ENCODE results near the gene NEBL. TPM values are rescaled to one million over a fixed set of nuclear protein-coding genes. Genes with fewer than 3 reads are reported as not detected.

Gene NEBL
- total RNA-seq, 1 donor from 2014 or later, result 18.7 TPM

DNA sequence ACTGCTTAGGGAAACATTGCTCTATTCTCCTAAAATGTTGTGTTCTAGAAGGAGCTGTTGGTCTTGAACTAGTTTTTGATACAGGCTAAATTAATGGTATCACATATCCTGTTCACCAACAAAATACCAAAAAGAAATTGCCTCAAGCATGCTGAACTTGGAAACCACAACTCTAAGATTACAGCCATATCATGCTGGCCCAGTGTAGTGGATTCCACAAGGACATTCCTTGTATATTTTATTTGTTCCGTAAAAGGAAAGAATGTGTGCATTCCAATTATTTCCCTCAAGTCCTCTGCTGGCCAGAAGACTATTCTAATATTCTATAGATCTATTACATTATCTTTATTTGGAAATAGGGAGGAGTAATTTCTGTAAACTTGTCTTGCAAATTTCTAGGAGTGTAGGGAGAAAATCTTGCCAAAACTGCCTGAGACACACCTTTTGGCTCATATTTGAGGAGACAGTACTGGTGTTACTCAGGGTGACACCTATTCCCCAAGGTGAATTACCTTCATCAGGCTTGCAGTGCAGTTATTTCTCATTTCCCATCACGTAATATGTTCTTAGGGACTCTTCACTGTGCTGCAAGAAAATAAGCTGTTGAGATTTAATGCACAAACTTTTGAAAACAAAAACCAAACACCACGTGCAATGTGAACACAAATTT lies 1.9 kb upstream of the NEBL start:
- H3K4me3 ChIP-seq (ENCODE audit: low read depth, low read length), result no peak overlapping the region
- no peaks in the 10 kb centered on the region for H3K27me3 ChIP-seq (ENCODE audit: control insufficient read depth, insufficient read depth, low read length)
- H3K36me3 ChIP-seq (ENCODE audit: control insufficient read depth, insufficient read depth, low read length), result no peaks in the 10 kb centered on the region
- FAIRE-seq (no peak), DNase-seq (ENCODE audit: low read depth) (peak; percentile 16)
- no peak for TF ChIP-seq CTCF (IDR thresholded peaks at IDR 0.05; ENCODE audit: insufficient read depth, low read length, severe bottlenecking)

- no peak for DNase-seq (ENCODE audit: low read depth)
- Histone ChIP-seq H3K36me3 (ENCODE audit: control insufficient read depth, insufficient read depth, low read length) (no peaks in the 10 kb centered on the region), H3K4me3 (ENCODE audit: low read depth, low read length) (no peak overlapping the region), H3K27me3 (ENCODE audit: control insufficient read depth, insufficient read depth, low read length) (no peaks in the 10 kb centered on the region)
- TF ChIP-seq CTCF (IDR thresholded peaks at IDR 0.05; ENCODE audit: insufficient read depth, low read length, severe bottlenecking), result no peak
- no peak for FAIRE-seq
Measured at GRCh38 chr10:20893297-20893696, 3.8 kb downstream of the NEBL start.

GRCh38 chr10:20892796-20893195 lies 4.3 kb downstream of the NEBL start:
- DNase-seq (ENCODE audit: low read depth), result no peak
- no peak overlapping the region for H3K4me3 ChIP-seq (ENCODE audit: low read depth, low read length)
- H3K27me3 ChIP-seq (ENCODE audit: control insufficient read depth, insufficient read depth, low read length), result no peaks in the 10 kb centered on the region
- FAIRE-seq, result no peak
- H3K36me3 ChIP-seq (ENCODE audit: control insufficient read depth, insufficient read depth, low read length), result no peaks in the 10 kb centered on the region
- TF ChIP-seq CTCF (IDR thresholded peaks at IDR 0.05; ENCODE audit: insufficient read depth, low read length, severe bottlenecking), result no peak

GRCh38 chr10:20892011-20892585 lies 5.0 kb downstream of the NEBL start:
- no peak for FAIRE-seq
- no peak overlapping the region for H3K4me3 ChIP-seq (ENCODE audit: low read depth, low read length)
- no peak for DNase-seq (ENCODE audit: low read depth)
- no peaks in the 10 kb centered on the region for H3K36me3 ChIP-seq (ENCODE audit: control insufficient read depth, insufficient read depth, low read length)
- TF ChIP-seq CTCF (IDR thresholded peaks at IDR 0.05; ENCODE audit: insufficient read depth, low read length, severe bottlenecking), result no peak
- H3K27me3 ChIP-seq (ENCODE audit: control insufficient read depth, insufficient read depth, low read length), result no peaks in the 10 kb centered on the region

DNA sequence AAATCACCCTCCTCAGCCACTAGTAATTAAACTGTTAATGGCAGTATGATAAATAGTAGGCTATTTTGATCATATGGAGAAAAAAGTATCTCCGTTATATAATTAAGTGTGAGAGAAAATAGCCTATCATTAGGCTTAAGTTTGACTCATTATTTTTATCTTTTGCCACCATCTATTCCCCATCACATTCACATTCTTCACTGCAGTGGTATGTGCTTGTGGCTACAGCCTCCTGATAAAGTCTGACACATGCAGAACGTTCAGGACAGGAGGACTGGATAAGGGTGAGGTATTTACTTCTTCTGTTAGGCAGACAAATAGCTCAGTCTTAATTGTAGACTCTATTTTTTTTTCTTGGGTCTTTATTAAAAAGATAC lies 5.8 kb downstream of the NEBL start:
- no peaks in the 10 kb centered on the region for H3K27me3 ChIP-seq (ENCODE audit: control insufficient read depth, insufficient read depth, low read length)
- H3K4me3 ChIP-seq (ENCODE audit: low read depth, low read length), result no peak overlapping the region
- DNase-seq (ENCODE audit: low read depth) (peak; percentile 45), FAIRE-seq (no peak)
- no peak for TF ChIP-seq CTCF (IDR thresholded peaks at IDR 0.05; ENCODE audit: insufficient read depth, low read length, severe bottlenecking)
- H3K36me3 ChIP-seq (ENCODE audit: control insufficient read depth, insufficient read depth, low read length), result no peaks in the 10 kb centered on the region

Data from bronchial epithelial cell (primary cell).